Stimulated activated CD8-positive, alpha-beta memory T cell treated with anti-CD3 and anti-CD28 coated beads, Interleukin-7, amount 100 ng/mL, for 1 hour (primary cell): ENCODE results near the gene VEPH1.
"Not testable (repeated sequence)": the region's sequence is repeated elsewhere in the genome, so short reads cannot be mapped to it uniquely, and the experiment has no call there.

ENCODE experiments used
- DNase-seq, 2 donors: peaks; one replicate each; pipeline ENCODE4 v3.0.0-alpha.2; 2020; ENCODE audit warnings: low read depth in 2 of 2

The VEPH1 gene

DNA sequence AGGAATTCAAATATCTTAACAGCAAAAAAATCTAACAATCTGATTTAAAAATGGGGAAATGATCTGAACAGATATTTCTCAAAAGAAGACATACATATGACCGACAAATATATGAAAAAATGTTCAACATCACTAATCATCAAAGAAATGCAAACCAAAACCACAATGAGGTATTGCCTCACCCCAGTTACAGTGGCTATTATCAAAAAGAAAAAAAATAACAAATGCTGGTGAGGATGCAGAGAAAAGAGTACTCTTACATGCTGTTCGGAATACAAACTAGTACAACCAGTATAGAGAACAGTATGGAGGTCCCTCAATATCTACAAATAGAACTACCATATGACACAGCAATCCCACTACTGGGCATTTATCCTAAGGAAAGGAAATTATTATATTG, 152.6 kb downstream of the VEPH1 start:
- DNase-seq = not testable (repeated sequence)

DNA sequence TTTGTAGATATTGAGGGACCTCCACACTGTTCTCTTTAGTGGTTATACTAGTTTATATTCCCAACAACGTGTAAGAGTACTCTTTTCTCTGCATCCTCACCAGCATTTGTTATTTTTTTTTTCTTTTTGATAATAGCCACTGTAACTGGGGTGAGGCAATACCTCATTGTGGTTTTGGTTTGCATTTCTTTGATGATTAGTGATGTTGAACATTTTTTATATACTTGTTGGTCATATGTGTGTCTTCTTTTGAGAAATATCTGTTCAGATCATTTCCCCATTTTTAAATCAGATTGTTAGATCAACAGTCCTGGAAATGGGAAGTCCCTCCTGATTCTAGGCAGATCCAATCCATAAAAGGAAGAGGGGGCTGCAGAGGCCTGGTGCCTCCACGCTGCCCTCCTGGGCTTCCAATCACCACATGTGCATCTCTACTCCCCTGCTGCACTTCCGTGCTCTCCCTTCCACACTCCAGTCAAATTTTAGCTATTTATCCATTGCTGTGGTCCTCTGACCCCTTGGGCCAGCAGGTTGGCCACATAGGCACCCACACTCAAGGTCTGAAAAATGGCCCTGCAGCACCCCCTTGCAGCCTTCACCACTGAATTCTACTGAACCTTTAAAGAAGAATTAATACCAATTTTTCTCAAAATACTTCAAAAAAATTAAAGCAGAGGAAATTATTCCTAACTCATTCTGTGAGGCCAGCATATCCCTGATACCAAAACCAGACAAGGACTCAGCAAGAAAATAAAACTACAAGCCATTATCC, 154.7 kb downstream of the VEPH1 start:
- DNase-seq = not testable (repeated sequence)

DNA sequence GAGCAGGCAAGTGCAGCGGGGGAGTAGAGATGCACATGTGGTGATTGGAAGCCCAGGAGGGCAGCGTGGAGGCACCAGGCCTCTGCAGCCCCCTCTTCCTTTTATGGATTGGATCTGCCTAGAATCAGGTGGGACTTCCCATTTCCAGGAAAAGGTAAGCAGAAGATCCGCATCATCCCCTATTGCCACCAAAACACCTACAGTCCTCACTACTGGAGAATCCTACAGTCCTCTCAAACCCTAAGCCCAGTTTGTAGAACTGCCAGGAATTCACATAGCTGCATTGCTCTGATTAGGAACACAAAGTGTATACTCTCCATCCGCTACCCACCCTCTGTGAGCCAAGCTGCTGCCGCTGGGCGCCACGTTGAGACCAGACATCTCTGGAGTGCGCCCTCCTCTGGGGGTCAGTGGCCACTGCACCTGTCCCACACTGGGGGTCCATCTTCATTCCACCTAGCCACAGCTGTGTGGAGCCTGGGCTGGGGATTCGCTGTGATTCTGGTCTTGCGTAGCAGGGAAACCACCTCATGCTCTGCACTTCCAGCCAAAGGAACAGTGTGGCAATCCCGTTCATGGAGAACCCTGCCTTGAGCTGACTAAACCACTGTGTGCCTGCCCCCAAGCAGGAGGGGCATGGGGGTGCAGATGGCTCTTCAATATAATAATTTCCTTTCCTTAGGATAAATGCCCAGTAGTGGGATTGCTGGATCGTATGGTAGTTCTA, 155.5 kb downstream of the VEPH1 start:
- no peak for DNase-seq

DNA sequence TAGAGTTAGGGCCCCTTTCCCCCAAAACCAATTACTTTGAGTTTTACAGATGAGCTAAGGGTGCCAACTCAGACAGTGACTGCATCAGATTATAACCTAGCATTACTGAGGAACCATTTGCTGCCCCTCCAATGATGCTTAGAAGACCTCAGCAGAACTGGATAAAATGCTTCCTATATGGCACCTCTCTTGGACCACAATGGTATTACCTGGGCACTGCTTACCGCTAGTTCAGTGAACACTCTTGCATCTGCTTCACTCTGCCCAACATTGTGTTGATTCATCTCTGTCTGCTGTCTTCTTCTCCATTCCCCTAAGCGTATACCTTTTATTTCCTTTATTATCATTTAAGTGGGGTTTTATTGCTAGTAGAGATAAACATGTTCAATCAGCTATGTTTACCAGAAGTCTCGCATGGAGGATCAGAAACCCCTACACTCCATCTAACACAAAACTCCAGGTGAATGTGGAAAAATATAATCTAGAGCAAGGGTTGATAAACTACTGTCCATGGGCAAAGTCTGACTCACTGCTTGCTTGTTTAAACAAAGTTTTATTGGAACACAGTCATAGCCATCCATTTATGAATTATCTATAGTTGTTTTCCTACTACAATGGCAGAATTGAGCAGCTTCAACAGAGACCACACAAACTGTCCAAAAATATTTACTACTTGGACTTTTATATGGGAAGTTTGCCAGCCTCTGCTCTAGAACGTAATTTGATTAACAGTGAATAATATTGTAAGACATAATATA, 166.8 kb downstream of the VEPH1 start:
- no peak for DNase-seq

DNA sequence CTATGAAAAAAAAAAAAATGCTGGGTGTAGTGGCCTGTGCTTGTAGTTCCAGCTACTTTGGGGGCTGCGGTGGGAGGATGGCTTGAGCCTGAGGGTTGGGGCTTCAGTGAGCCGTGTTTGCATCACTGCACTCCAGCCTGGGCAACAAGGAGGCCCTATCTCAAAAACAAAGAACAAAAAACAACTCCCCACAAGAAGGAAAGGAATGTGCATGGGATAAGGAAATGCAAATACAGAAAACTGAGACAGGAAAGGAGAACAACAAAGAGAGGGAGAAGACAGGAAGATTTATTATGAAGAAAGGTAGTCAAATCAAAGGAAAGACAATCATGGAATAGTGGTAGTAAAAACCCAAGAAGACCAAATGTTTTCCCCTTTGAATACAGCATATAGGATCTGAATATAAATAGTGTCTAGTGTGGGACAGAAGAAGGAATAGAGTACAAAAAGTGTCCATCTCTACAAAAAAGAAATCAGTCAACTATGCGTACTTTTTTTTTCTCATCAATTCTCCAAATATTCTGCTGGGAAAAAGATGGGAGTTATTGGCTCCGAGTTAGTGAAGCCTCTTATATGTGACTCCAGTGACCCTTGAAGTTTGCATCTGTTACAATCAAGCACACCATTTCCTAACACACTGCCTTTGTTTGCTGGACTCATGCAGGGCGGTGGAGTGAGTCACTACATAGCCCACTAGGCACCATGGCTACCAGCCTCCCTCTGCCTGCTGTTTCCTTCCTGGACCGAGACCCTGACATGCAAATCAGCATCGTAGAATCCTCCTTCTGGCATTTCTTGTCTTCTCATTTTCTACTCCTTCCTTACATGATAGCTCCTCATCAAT, 167.8 kb downstream of the VEPH1 start:
- no peak for DNase-seq

DNA sequence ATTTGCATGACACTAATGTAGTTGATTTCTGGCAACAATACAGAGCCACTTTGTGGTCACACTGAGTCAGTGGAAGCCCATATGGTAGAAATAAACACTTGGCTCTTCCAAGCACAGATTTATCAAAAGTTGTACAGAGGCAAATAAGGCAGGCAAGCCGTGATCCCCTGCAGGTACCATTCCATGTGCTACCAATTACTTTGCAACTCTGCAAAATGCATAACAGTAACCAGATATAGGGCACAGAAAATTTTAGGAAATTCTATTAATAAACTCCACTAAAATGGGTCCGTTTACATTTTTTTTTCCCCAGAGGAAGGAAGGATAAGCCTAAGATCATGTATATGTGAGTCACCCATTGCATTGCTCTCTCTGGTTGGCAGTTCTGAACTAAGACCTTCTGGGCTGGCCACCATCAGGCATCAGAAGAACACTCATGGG, 169.6 kb downstream of the VEPH1 start:
- DNase-seq = no peak

DNA sequence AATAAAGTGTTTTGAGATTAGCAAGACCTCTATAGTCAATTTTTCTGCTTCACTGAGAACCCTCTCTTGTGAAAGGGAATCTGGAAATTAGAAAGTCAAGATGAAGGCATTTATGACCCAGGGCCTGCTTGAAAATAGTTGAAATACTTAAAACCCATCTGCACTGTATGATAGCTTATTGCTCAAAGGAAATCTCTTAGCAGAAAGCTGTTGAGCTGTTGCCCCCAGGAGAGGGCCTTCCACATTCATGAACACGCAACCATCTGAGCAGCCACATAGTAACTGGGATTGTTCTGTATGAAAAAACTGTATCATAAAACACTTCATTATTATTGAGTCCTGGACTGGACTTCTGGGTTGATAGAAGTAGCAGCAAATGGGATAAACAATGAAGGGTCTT, 173.0 kb downstream of the VEPH1 start:
- no peak for DNase-seq

DNA sequence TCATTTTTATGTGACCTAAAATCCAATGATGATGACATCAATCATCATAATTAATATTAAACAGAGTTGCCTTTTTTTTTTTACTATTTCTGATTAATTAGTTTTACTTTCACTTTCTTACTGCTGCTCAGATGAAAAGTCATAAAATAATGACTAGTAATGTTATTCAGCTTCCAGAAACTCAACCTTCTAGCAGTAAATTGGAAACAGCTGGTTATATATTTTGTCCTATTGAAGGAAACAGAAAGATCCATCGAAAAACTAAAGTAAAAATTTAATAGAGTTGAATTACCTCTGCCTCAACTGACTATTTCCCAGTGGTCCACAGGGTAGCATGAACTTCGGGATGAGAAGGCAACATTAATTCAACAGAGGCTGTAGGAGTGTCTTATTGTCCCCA, 173.7 kb downstream of the VEPH1 start:
- DNase-seq = no peak

DNA sequence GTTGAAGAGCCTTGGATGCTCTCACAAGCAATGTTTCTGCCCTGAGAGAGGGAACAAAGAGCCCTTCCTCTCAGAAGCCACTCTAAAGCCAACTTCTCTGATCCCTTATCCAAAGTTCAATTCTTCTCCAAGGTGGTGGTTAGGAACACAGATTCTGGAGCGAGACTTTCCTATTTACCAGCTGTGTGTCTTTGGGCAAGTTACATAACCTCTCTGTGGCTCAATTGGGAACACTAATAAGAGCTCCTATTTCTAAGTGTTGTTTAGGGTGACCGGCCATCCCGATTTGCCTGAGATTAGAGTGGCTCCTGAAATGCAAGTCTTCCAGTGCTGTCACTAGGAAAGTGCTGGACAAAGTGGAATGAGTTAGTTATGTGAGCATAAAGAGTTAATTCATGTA, 175.4 kb downstream of the VEPH1 start:
- DNase-seq = no peak

DNA sequence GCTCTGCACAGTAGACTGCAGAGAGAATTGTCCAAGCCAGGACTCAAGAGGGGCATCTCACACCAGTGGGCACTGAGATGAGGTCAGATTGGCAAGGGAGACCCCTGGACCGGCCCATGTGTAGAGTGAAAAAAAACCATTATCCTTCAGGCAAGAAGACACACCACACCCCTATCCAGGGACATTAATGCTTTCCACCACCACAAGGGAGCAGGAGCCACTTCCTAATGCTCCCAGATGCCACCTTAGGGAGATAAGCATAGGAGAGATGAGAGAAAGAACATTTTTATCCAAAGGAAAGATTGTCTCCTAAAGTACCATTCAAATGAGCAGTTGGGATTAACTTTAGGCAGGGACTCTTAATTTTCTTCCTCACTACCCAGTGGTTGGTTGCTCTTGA, 176.2 kb downstream of the VEPH1 start:
- DNase-seq = no peak

DNA sequence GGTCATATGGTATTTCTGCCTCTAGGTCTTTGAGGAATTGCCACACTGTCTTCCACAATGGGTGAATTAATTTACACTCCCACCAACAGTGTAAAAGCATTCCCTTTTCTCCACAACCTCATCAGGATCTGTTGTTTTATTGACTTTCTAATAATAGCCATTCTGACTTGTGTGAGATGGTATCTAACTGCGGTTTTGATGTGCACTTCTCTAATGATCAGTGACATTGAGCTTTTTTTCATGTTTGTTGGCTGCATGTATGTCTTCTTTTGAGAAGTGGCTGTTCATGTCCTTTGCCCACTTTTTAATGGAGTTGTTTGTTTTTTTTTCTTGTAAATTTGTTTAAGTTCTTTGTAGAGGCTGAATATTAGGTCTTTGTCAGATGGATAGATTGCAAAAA, 178.3 kb downstream of the VEPH1 start:
- DNase-seq = not testable (repeated sequence)

DNA sequence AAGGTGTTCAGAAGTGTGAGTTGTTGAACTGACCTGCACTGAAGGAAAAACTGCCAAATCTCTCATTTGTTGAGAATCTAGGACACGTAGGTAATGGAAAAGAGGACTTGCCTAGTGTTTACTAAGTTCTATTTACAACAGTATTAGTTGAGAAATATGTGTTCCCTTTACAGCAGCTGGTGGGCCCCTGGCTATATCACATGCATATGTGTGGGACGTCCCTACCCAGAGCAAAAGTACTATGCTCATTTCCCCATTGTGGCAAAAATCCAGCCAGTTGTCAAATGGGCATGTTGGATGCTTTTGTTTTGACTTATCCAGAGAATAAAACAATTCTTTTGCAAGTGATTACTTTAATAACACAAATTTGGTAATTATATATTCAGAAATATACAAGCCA, 179.9 kb downstream of the VEPH1 start:
- DNase-seq = no peak

DNA sequence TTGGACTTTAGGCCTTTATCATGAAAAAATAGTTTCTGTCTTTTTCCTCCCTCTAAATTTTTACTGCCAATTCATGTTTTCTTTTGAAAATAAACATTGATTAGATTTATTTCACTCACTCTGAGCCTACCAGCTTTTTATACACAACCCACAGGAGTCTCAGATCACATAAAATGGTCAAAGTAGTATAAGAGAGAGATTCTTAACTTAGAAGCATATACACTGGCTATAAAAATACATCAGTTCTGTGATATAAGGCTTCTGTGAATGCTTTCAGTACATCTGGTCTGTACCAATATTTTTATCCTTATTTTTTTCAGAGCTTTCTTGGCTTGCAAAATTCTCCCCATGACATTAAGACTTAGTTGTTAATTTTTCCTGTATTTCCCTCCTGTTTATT, 183.5 kb downstream of the VEPH1 start:
- DNase-seq = no peak

DNA sequence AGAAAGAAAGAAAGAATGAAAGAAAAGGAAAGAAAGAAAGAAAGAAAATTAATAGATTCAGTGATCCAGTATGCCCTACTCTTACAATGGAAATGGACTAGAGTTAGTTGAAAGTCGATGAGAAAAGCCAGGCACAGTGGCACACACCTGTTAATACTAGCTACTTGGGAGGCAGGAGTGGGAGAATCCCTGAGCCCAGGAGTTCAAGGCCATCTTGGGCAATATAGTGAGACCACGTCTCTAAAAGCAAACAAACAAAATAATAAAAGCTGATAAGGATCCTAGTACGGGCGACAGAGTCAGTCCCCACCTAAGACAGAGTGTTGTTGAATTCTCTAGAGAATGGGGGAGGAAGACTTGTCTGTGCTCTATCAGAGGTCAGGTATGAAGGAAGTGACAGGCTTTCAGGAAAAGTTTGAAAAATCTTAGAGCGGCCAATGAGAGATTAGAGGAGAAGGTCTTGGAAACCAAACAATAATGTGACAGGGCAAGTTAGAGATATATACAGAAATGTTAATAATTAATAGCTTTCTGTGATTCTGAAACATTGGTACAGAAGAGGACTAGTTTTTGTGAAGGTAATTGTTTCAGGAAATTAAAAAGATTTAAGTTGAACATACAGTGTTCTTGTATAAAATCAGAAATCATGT, 184.5 kb downstream of the VEPH1 start:
- DNase-seq = no peak

DNA sequence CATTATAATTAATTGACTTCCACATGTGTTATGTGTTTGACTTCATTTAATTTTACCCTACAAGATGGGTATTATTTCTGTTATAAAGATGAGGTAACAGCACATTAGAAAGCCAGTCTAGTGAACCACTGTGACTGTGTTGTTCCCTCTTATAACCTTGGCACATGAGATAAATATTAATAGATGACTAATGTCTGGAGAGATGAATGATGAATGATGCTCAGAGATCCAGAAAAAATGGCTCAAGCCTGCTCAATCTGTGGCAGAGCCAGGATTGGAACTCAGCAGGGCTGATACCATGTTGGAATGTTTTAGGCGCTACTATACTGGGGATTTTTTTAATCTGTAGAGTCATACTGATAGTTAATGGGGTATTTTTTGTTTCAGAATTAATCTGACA, 185.3 kb downstream of the VEPH1 start:
- no peak for DNase-seq

DNA sequence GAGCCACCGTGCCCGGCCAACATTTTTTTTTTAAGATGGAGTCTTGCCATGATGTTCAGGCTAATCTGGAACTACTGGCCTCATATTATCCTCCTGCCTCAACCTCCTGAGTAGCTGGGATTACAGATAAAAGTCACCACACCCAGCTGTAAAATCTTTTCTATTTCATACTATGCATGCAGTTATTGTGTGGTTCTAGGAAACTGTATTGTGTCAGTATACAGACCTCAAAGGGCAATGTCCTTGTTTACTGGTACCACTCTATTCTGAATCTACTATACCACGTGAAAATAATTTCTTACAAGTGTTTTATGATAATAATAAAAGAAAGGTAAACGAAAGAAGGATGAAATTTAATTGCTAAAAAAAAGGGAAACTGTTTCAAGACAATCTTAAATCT, 190.0 kb downstream of the VEPH1 start:
- DNase-seq = no peak

DNA sequence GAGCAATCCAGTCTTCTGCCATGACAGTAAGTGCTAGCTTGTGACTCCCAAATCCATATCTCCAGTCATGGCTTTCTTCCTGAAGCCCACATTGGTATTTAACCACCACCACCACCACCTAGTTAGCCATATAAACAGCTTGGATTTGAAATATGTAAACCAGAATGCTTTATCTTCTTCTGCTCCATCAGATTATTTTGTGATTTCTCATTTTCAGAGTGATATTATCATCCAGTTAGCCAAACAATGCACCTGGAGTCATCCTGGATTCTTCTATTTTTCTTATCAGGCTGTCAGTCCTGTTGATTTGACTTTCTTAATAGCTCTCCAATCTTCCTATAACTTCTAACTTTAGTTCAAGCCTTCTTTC, 190.9 kb downstream of the VEPH1 start:
- no peak for DNase-seq

DNA sequence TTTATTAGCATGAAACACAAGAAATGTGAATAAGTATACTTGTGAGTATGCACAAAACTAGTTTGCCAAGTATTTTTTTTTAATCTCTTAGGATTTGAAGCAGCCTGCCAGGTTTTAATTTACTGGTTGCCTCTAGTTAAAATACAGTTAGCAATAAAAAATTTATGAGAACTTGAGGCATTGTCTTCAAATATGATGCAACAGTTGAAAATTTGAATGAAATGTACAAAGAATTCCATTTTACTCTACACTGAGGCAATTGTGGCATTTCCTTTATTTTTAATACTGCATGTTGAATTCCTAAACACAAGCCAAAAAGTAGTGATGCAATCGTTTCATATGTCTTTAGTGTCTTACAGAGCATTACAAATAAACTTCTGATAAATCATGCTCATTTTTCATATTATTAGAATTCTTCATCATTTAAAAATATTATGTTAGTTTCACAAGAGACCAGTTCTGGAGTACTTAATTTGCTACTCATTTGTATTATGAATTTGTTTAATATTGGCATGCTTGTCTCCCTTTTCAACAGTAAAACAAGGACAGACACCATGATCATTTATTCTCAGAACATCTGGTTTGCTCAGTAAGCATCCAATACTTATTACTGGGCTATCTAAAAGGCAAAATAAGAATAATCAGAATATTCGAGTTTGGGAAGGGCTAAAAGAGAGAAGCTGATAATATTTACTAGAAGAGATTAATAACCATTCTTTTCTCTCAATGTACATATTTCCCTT, 191.4 kb downstream of the VEPH1 start:
- no peak for DNase-seq

DNA sequence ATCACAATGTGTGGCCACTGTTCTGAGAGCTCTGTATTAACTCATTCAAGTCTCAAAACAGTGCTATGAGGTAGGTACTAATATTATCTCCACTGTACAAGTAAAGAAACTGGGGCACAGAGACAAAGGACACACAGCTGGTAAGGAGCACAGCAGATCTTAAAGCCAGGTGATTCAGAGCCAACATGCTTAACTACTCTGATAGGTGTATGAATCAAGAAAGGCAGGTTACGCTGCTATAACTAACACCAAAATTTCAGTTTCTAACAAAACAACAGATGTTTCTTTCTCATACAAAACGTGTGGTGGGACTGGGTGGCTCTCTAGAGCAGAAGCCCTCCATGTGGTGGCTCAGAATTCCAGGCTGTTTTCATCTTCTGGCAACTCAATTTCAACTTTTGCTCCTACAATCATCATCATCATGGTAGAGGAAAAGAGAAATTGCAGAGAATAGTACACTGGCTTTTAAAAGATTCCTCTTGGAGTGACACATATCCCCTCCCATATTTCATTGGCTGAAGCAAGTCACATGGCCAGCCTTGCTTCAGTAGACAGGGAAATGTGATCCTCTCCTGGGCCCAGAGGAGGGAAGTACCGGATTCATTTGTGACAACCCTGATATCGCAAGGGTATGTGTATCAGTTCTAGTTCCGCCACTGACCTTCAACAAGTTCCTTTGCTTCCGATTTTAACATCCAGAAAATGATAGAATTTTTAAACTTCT, 192.7 kb downstream of the VEPH1 start:
- no peak for DNase-seq

DNA sequence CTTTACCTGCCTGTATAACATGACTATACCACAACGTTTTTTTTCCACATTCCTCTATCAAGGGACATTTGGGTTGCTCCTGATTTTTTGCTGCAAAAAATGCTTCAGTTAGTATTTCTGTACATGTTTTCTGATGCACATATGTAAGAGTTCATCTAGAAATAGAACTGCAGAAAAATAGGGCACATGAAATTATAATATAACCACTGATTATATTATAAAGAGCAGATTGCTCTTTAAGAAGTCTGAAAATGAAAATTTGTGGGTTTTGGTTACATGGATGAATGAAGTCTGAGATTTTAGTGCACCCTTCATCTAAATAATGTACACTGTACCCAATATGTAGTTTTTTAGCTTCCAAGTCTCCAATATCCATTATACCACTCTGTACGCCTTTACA, 196.7 kb downstream of the VEPH1 start:
- DNase-seq = no peak
